Mesendoderm (in vitro differentiated cells): Measurements from ENCODE around the gene ANG.
A peak's percentile ranks its signal among the peaks of the same experiment; 100 is the strongest.

Experiments
- DNase-seq: peaks from one replicate; pipeline ENCODE4 v3.0.0; 2013
- H2AK5ac ChIP-seq: 2 replicates; pipeline ENCODE4 v1.6.1; 2013; ENCODE audit warnings: low read length, inconsistent platforms
- H2BK120ac ChIP-seq: 2 replicates; pipeline ENCODE4 v1.6.1; 2013; ENCODE audit warnings: low read depth, mild to moderate bottlenecking, low read length, moderate library complexity, mixed read lengths
- H2BK15ac ChIP-seq: replicated peaks from 2 replicates; pipeline ENCODE4 v1.6.1; 2013; ENCODE audit warnings: low read depth, mild to moderate bottlenecking, moderate library complexity
- H2BK5ac ChIP-seq: 2 replicates; pipeline ENCODE4 v1.6.1; 2013; ENCODE audit warnings: low read length, inconsistent platforms
- H3K18ac ChIP-seq: 2 replicates; pipeline ENCODE4 v1.6.1; 2013; ENCODE audit warnings: mild to moderate bottlenecking, low read length, mixed read lengths
- H3K23ac ChIP-seq: one replicate; pipeline ENCODE4 v1.6.1; 2013; ENCODE audit warnings: low read length
- H3K27ac ChIP-seq: 2 replicates; pipeline ENCODE4 v1.5.1; 2013; ENCODE audit warnings: low read depth, mild to moderate bottlenecking, inconsistent platforms, low read length, moderate library complexity
- H3K27me3 ChIP-seq: 2 replicates; pipeline ENCODE4 v1.6.1; 2013; ENCODE audit warnings: low read length, control low read depth, mild to moderate bottlenecking, inconsistent platforms; ENCODE audit not compliant: insufficient read depth, poor library complexity
- H3K36me3 ChIP-seq: 2 replicates; pipeline ENCODE4 v1.6.1; 2013; ENCODE audit warnings: low read length, inconsistent platforms; ENCODE audit not compliant: control insufficient read depth, insufficient read depth
- H3K4ac ChIP-seq: one replicate; pipeline ENCODE4 v1.6.1; 2013; ENCODE audit warnings: low read depth, mild to moderate bottlenecking, low read length, moderate library complexity
- H3K4me1 ChIP-seq: 2 replicates; pipeline ENCODE4 v1.6.1; 2013; ENCODE audit warnings: low read depth, low read length, inconsistent platforms; ENCODE audit not compliant: control insufficient read depth
- H3K4me2 ChIP-seq: 2 replicates; pipeline ENCODE4 v1.6.1; 2013; ENCODE audit warnings: low read length
- H3K4me3 ChIP-seq: 2 replicates; pipeline ENCODE4 v1.5.1; 2013; ENCODE audit warnings: mild to moderate bottlenecking, low read length
- H3K56ac ChIP-seq: one replicate; pipeline ENCODE4 v1.6.1; 2013; ENCODE audit warnings: low read length
- H3K79me1 ChIP-seq: 2 replicates; pipeline ENCODE4 v1.6.1; 2013; ENCODE audit warnings: low read length, inconsistent platforms
- H3K79me2 ChIP-seq: 2 replicates; pipeline ENCODE4 v1.6.1; 2013; ENCODE audit warnings: mild to moderate bottlenecking, low read length; ENCODE audit not compliant: control insufficient read depth, insufficient read depth
- H3K9ac ChIP-seq: 2 replicates; pipeline ENCODE4 v1.6.1; 2013; ENCODE audit warnings: low read length, inconsistent platforms
- H4K5ac ChIP-seq: one replicate; pipeline ENCODE4 v1.6.1; 2013; ENCODE audit warnings: low read length
- H4K8ac ChIP-seq: one replicate; pipeline ENCODE4 v1.6.1; 2013; ENCODE audit warnings: low read depth, mild to moderate bottlenecking, control low read depth, low read length, moderate library complexity
- WGBS: extraction: QIAGEN DNeasy Blood & Tissue Kit; methylation state at CpG from one replicate; pipeline ENCODE4 v1.1.7; 2013; ENCODE audit warnings: low lambda C conversion rate, missing lambda C conversion rate; ENCODE audit not compliant: insufficient coverage; ENCODE audit errors: extremely low coverage; 5-methylcytosine and 5-hydroxymethylcytosine counted together

ANG gene

GRCh38 chr14:20682435-20683124 lies 6.0 kb upstream of the ANG start:
- Histone ChIP-seq H3K79me2 (peaks cover 2% of the 10 kb centered on the region), H3K9ac (peak overlapping the region; percentile 91), H2BK120ac (no peak overlapping the region), H3K23ac (no peak overlapping the region), H3K27ac (peak overlapping the region; percentile 81), H4K8ac (no peak overlapping the region), H3K79me1 (no peaks in the 10 kb centered on the region), H3K56ac (peak overlapping the region; percentile 96), H2AK5ac (no peak overlapping the region), H3K36me3 (no peaks in the 10 kb centered on the region), H3K27me3 (no peaks in the 10 kb centered on the region), H3K4ac (peak overlapping the region; percentile 78), H3K18ac (peak overlapping the region; percentile 85), H2BK15ac (no peak overlapping the region), H3K4me2 (peak overlapping the region; percentile 84), H3K4me3 (peak overlapping the region; percentile 68), H2BK5ac (peak overlapping the region; percentile 79), H4K5ac (no peak overlapping the region), H3K4me1 (peaks cover 4% of the 10 kb centered on the region)
- WGBS = no CpG with 5 or more reads among the region's 40 CpGs
- peak; percentile 92 for DNase-seq

GRCh38 chr14:20683125-20683890 lies 5.3 kb upstream of the ANG start:
- H3K79me1 ChIP-seq = peaks cover under 1% of the 10 kb centered on the region
- H3K4me2 ChIP-seq = peak overlapping the region; percentile 80
- no CpG with 5 or more reads among the region's 38 CpGs for WGBS
- no peaks in the 10 kb centered on the region for H3K27me3 ChIP-seq
- H4K5ac ChIP-seq = peak overlapping the region; percentile 71
- no peak overlapping the region for H4K8ac ChIP-seq
- H3K9ac ChIP-seq = peak overlapping the region; percentile 91
- peak overlapping the region; percentile 96 for H3K56ac ChIP-seq
- peak overlapping the region; percentile 65 for H3K4ac ChIP-seq
- H3K27ac ChIP-seq = peak overlapping the region; percentile 82
- peak overlapping the region; percentile 70 for H2BK120ac ChIP-seq
- H3K36me3 ChIP-seq = no peaks in the 10 kb centered on the region
- peak; percentile 98 for DNase-seq
- H3K23ac ChIP-seq = no peak overlapping the region
- H2BK5ac ChIP-seq = peak overlapping the region; percentile 79
- H3K79me2 ChIP-seq = peaks cover 2% of the 10 kb centered on the region
- no peak overlapping the region for H2AK5ac ChIP-seq
- H3K4me3 ChIP-seq = peak overlapping the region; percentile 80
- peak overlapping the region; percentile 97 for H3K18ac ChIP-seq
- peaks cover 4% of the 10 kb centered on the region for H3K4me1 ChIP-seq
- H2BK15ac ChIP-seq = no peak overlapping the region

GRCh38 chr14:20683891-20684661 lies 4.5 kb upstream of the ANG start, which contains the start of gene RNASE4:
RNASE4 (plus strand) TSS chr14:20684560; CDS start chr14:20699372, 14,812 bp downstream.
- H3K9ac ChIP-seq = peak within 1 kb of the TSS; percentile 88
- peak within 1 kb of the TSS; percentile 94 for H3K56ac ChIP-seq
- H4K5ac ChIP-seq = peak within 1 kb of the TSS; percentile 71
- peak within 1 kb of the TSS; percentile 79 for H3K4me2 ChIP-seq
- peak within 1 kb of the TSS; percentile 70 for H2BK120ac ChIP-seq
- peaks cover 4% of the 10 kb centered on the region for H3K4me1 ChIP-seq
- H3K27me3 ChIP-seq = no peaks in the 10 kb centered on the region
- no peaks in the 10 kb centered on the region for H3K36me3 ChIP-seq
- peaks cover 2% of the 10 kb centered on the region for H3K79me2 ChIP-seq
- peak within 1 kb of the TSS; percentile 80 for H3K4me3 ChIP-seq
- H3K27ac ChIP-seq = peak within 1 kb of the TSS; percentile 82
- peak; percentile 97 for DNase-seq
- peak within 1 kb of the TSS; percentile 65 for H3K4ac ChIP-seq
- peak within 1 kb of the TSS; percentile 97 for H3K18ac ChIP-seq
- WGBS = no CpG with 5 or more reads among the region's 42 CpGs
- no peak within 1 kb of the TSS for H2AK5ac ChIP-seq
- H4K8ac ChIP-seq = no peak within 1 kb of the TSS
- H2BK15ac ChIP-seq = no peak within 1 kb of the TSS
- H3K79me1 ChIP-seq = peaks cover 3% of the 10 kb centered on the region
- H3K23ac ChIP-seq = peak within 1 kb of the TSS; percentile 9
- peak within 1 kb of the TSS; percentile 41 for H2BK5ac ChIP-seq

- no peak overlapping the region for H3K18ac ChIP-seq
- peak overlapping the region; percentile 13 for H3K27ac ChIP-seq
Observed at GRCh38 chr14:20684662-20685456, 3.7 kb upstream of the ANG start.

More at GRCh38 chr14:20684662-20685456, 3.7 kb upstream of the ANG start:
- peak overlapping the region; percentile 57 for H3K4me3 ChIP-seq
- H3K79me1 ChIP-seq = peaks cover 3% of the 10 kb centered on the region
- no peaks in the 10 kb centered on the region for H3K27me3 ChIP-seq
- no CpG with 5 or more reads among the region's 22 CpGs for WGBS
- H3K36me3 ChIP-seq = no peaks in the 10 kb centered on the region
- peaks cover 4% of the 10 kb centered on the region for H3K4me1 ChIP-seq
- peak overlapping the region; percentile 2 for H2BK5ac ChIP-seq
- no peak overlapping the region for H2AK5ac ChIP-seq
- H3K79me2 ChIP-seq = peaks cover 2% of the 10 kb centered on the region
- H2BK15ac ChIP-seq = no peak overlapping the region
- no peak overlapping the region for H2BK120ac ChIP-seq
- no peak overlapping the region for H4K8ac ChIP-seq
- no peak overlapping the region for H4K5ac ChIP-seq
- H3K56ac ChIP-seq = peak overlapping the region; percentile 94
- peak overlapping the region; percentile 88 for H3K9ac ChIP-seq
- H3K4me2 ChIP-seq = peak overlapping the region; percentile 47
- peak; percentile 82 for DNase-seq
- H3K23ac ChIP-seq = peak overlapping the region; percentile 9
- no peak overlapping the region for H3K4ac ChIP-seq
